ENCODE data around the gene NPHP4.

Gene NPHP4

DNA sequence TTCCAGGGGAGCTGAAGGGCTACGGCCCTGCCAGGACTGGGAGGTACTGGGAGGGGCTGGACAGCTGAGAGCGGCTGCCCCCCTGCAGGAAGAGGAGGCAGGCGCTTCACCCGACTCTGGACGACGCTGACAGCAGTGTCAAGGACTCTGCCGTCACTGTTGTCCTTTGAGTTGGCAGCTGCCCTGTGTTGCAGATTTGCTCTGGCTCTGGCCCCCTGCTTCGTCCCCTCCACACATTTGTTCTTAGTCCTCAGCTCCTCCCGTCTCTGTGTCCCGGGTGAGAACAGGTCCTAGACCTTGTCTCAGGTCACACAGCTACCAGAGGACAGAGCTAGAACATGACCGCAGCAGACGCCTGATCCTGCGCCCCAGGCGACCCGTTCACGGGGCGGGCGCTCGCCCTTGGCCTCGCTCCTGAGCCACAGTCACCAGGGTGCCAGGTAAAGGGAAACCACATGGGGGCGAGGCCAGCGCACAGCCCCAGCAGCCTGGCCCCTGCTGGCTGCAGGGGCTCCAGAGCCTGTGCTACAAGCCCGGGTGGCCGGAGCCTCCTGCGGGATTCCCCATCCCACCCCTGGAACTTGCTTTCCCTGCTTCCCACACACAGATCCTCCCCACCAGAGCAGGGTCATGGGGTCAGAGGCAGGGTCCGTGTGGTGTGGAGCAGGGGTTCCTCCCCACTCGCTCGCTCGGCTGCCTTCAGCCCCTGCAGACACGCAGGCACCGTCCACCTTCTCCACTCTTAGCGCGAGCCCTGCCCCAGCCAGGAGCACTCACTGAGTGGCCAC, 10.7 kb upstream of the NPHP4 start (continued):
- TF ChIP-seq, protein P1, sequence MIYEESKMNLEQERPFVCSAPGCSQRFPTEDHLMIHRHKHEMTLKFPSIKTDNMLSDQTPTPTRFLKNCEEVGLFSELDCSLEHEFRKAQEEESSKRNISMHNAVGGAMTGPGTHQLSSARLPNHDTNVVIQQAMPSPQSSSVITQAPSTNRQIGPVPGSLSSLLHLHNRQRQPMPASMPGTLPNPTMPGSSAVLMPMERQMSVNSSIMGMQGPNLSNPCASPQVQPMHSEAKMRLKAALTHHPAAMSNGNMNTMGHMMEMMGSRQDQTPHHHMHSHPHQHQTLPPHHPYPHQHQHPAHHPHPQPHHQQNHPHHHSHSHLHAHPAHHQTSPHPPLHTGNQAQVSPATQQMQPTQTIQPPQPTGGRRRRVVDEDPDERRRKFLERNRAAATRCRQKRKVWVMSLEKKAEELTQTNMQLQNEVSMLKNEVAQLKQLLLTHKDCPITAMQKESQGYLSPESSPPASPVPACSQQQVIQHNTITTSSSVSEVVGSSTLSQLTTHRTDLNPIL (CRISPR knock-in tag; IDR thresholded peaks at IDR 0.05; ENCODE audit: low read depth): no peak
- TF ChIP-seq, protein P2, sequence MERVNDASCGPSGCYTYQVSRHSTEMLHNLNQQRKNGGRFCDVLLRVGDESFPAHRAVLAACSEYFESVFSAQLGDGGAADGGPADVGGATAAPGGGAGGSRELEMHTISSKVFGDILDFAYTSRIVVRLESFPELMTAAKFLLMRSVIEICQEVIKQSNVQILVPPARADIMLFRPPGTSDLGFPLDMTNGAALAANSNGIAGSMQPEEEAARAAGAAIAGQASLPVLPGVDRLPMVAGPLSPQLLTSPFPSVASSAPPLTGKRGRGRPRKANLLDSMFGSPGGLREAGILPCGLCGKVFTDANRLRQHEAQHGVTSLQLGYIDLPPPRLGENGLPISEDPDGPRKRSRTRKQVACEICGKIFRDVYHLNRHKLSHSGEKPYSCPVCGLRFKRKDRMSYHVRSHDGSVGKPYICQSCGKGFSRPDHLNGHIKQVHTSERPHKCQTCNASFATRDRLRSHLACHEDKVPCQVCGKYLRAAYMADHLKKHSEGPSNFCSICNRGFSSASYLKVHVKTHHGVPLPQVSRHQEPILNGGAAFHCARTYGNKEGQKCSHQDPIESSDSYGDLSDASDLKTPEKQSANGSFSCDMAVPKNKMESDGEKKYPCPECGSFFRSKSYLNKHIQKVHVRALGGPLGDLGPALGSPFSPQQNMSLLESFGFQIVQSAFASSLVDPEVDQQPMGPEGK (CRISPR knock-in tag; IDR thresholded peaks at IDR 0.05; ENCODE audit: borderline replicate concordance): no peak
- no peak for TF ChIP-seq ZNF8 (CRISPR knock-in tag; IDR thresholded peaks at IDR 0.05)
- TF ChIP-seq ZNF70 (CRISPR knock-in tag; IDR thresholded peaks at IDR 0.05): no peak
- no peak for TF ChIP-seq RARB (CRISPR knock-in tag; IDR thresholded peaks at IDR 0.05)

- ATAC-seq: peak; percentile 58
- TF ChIP-seq SNAI2 (CRISPR knock-in tag; IDR thresholded peaks at IDR 0.05) (no peak), ARNTL (CRISPR knock-in tag; IDR thresholded peaks at IDR 0.05; ENCODE audit: borderline replicate concordance, low read depth) (no peak), ZNF8 (CRISPR knock-in tag; IDR thresholded peaks at IDR 0.05) (no peak), TCF4 (CRISPR knock-in tag; IDR thresholded peaks at IDR 0.05; ENCODE audit: borderline replicate concordance) (no peak), RARB (CRISPR knock-in tag; IDR thresholded peaks at IDR 0.05) (no peak), GLIS3 (CRISPR knock-in tag; IDR thresholded peaks at IDR 0.05) (no peak), ESRRG (CRISPR knock-in tag; IDR thresholded peaks at IDR 0.05) (no peak)
- TF ChIP-seq, protein P3, sequence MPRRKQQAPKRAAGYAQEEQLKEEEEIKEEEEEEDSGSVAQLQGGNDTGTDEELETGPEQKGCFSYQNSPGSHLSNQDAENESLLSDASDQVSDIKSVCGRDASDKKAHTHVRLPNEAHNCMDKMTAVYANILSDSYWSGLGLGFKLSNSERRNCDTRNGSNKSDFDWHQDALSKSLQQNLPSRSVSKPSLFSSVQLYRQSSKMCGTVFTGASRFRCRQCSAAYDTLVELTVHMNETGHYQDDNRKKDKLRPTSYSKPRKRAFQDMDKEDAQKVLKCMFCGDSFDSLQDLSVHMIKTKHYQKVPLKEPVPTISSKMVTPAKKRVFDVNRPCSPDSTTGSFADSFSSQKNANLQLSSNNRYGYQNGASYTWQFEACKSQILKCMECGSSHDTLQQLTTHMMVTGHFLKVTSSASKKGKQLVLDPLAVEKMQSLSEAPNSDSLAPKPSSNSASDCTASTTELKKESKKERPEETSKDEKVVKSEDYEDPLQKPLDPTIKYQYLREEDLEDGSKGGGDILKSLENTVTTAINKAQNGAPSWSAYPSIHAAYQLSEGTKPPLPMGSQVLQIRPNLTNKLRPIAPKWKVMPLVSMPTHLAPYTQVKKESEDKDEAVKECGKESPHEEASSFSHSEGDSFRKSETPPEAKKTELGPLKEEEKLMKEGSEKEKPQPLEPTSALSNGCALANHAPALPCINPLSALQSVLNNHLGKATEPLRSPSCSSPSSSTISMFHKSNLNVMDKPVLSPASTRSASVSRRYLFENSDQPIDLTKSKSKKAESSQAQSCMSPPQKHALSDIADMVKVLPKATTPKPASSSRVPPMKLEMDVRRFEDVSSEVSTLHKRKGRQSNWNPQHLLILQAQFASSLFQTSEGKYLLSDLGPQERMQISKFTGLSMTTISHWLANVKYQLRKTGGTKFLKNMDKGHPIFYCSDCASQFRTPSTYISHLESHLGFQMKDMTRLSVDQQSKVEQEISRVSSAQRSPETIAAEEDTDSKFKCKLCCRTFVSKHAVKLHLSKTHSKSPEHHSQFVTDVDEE (CRISPR knock-in tag; IDR thresholded peaks at IDR 0.05): no peak
These were observed 9.9 kb upstream of the NPHP4 start for GRCh38 chr1:6001992-6002576.

DNA sequence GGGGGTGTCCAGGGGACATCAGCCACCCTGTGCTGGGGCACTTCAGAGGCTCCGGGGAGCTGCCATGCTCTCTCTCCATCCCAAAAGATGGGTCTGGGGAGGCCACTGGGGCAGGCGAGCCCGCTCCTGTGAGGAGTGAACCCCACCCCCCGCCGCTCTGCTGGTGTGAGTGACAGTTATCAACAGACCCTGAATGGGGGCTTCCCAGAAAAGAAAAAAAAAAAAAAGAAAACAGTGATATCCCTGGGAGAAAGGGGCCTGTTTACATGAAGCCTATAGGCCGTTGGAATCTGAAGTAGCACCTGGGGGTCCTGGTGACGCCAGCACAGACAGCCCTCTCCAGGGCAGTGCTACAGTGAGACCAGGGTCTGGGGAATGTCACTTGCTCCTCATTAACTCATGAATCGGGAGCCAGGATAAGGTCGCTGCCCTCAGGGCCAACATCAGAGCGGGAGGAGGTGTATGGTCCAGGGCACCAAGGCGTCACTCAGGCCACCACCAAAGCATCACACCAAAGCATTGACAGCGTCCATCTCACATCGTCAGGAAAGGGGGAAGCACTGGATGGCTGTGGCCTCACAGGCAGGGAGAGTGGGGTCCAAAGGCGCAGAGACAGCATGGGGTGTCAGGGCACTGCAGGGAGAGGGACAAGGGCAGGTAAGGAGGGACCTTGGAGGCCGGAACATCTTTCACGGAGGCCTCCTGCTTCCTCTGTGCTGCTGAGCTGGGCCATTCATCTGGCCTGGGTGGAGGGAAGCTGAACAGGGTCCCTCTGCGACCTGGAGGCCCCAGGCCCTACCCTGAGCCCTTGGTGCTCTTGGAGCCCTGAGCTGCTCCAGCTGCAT, 8.4 kb upstream of the NPHP4 start:
- no peak for TF ChIP-seq PPARA (CRISPR knock-in tag; IDR thresholded peaks at IDR 0.05; ENCODE audit: borderline replicate concordance)
- TF ChIP-seq OSR1 (CRISPR knock-in tag; IDR thresholded peaks at IDR 0.05): no peak
- TF ChIP-seq TCF4 (CRISPR knock-in tag; IDR thresholded peaks at IDR 0.05; ENCODE audit: borderline replicate concordance): no peak
- no peak for TF ChIP-seq BACH2 (CRISPR knock-in tag; IDR thresholded peaks at IDR 0.05; ENCODE audit: borderline replicate concordance)
- TF ChIP-seq ARNTL (CRISPR knock-in tag; IDR thresholded peaks at IDR 0.05; ENCODE audit: borderline replicate concordance, low read depth): no peak
- no peak for TF ChIP-seq RARB (CRISPR knock-in tag; IDR thresholded peaks at IDR 0.05)
- no peak for TF ChIP-seq CSDC2 (CRISPR knock-in tag; IDR thresholded peaks at IDR 0.05)
- TF ChIP-seq ZNF565 (CRISPR knock-in tag; conservative IDR thresholded peaks at IDR 0.05; ENCODE audit: low read depth): no peak
- TF ChIP-seq, protein P4, sequence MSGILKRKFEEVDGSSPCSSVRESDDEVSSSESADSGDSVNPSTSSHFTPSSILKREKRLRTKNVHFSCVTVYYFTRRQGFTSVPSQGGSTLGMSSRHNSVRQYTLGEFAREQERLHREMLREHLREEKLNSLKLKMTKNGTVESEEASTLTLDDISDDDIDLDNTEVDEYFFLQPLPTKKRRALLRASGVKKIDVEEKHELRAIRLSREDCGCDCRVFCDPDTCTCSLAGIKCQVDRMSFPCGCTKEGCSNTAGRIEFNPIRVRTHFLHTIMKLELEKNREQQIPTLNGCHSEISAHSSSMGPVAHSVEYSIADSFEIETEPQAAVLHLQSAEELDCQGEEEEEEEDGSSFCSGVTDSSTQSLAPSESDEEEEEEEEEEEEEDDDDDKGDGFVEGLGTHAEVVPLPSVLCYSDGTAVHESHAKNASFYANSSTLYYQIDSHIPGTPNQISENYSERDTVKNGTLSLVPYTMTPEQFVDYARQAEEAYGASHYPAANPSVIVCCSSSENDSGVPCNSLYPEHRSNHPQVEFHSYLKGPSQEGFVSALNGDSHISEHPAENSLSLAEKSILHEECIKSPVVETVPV (CRISPR knock-in tag; IDR thresholded peaks at IDR 0.05): no peak
- TF ChIP-seq, protein P1 (CRISPR knock-in tag; IDR thresholded peaks at IDR 0.05; ENCODE audit: low read depth): no peak
- no peak for TF ChIP-seq ZNF8 (CRISPR knock-in tag; IDR thresholded peaks at IDR 0.05)
- no peak for TF ChIP-seq ESRRG (CRISPR knock-in tag; IDR thresholded peaks at IDR 0.05)
- TF ChIP-seq ZC3H10 (CRISPR knock-in tag; IDR thresholded peaks at IDR 0.05): no peak
- ATAC-seq: no peak
